Fibroblast of villous mesenchyme (primary cell): ENCODE data around the gene CCDC136. TPM values are rescaled to one million over a fixed set of nuclear protein-coding genes. Genes with fewer than 3 reads are reported as not detected.

ENCODE experiments used
- DNase-seq: peaks from one replicate; pipeline ENCODE4 v3.0.0-alpha.2; 2010; ENCODE audit warnings: low read depth
- H3K4me3 ChIP-seq: 2 replicates; pipeline ENCODE4 v1.5.1; 2011; ENCODE audit warnings: low read depth, mild to moderate bottlenecking, low read length
- CTCF ChIP-seq: IDR thresholded peaks from 2 replicates; pipeline ENCODE4 v1.5.1; 2012; ENCODE audit warnings: low read depth, mild to moderate bottlenecking, low read length; ENCODE audit not compliant: insufficient read depth
- total RNA-seq: library from RNA; depleted of rRNA; stranded (reverse); fragments of >200 nt; gene quantifications from 2 replicates; pipeline ENCODE4 v1.2.3, GENCODE V29; 2012

Gene CCDC136
- total RNA-seq, 1 donor: 9.9 TPM

GRCh38 chr7:128844777-128845311 lies 53.1 kb downstream of the CCDC136 start:
- DNase-seq: no peak
- H3K4me3 ChIP-seq: no peak overlapping the region
- no peak for TF ChIP-seq CTCF

- no peak for TF ChIP-seq CTCF
- DNase-seq: no peak
Measured at GRCh38 chr7:128845475-128845874, 53.7 kb downstream of the CCDC136 start.

GRCh38 chr7:128845987-128846386 lies 54.2 kb downstream of the CCDC136 start:
- no peak overlapping the region for H3K4me3 ChIP-seq
- no peak for TF ChIP-seq CTCF
- no peak for DNase-seq

More at GRCh38 chr7:128845475-128845874, 53.7 kb downstream of the CCDC136 start:
- no peak overlapping the region for H3K4me3 ChIP-seq

GRCh38 chr7:128846781-128847444 lies 55.1 kb downstream of the CCDC136 start:
- DNase-seq: no peak
- no peak overlapping the region for H3K4me3 ChIP-seq
- TF ChIP-seq CTCF: no peak

- no peak for TF ChIP-seq CTCF
- DNase-seq: no peak
- no peak overlapping the region for H3K4me3 ChIP-seq
Measured at GRCh38 chr7:128847721-128848211, 56.0 kb downstream of the CCDC136 start.

- TF ChIP-seq CTCF: no peak
- no peak overlapping the region for H3K4me3 ChIP-seq
Measured at GRCh38 chr7:128848289-128849155, 56.8 kb downstream of the CCDC136 start.

More at GRCh38 chr7:128848289-128849155, 56.8 kb downstream of the CCDC136 start:
- DNase-seq: no peak
